NCI-H82 treated with DMSO at 0.1 percent for 48 hours (cell line): Measurements from ENCODE around the gene SHISA5.
"Not testable (repeated sequence)": the region's sequence is repeated elsewhere in the genome, so short reads cannot be mapped to it uniquely, and the experiment has no call there.

Source experiments
- DNase-seq: peaks from one replicate; lab custom pipeline; 2025; ENCODE audit not compliant: unreplicated experiment; lab: John Stamatoyannopoulos, UW

Gene SHISA5, protein sequence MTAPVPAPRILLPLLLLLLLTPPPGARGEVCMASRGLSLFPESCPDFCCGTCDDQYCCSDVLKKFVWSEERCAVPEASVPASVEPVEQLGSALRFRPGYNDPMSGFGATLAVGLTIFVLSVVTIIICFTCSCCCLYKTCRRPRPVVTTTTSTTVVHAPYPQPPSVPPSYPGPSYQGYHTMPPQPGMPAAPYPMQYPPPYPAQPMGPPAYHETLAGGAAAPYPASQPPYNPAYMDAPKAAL

GRCh38 chr3:48504051-48504946 lies at the start of gene SHISA5:
SHISA5 (minus strand) TSS chr3:48504174; CDS start chr3:48504094, 80 bp downstream.
- no peak for DNase-seq

DNA sequence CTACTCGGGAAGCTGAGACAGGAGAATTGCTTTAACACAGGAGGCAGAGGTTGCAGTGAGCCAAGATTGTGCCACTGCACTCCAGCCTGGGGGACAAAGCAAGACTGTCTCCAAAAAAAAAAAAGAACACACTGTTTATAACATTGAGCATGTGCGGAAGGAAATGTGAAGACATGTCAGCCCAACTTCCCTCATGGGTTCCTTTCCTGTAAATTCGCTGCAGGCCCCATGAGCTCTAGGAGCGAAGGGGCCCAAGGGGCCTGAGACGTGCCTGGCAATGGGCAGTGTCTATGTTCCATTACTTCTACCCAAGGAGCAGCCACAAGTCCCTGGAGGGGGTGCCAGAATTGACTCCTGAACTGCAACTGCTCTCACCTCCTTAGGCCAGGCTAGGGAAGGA lies 49.4 kb upstream of the SHISA5 start:
- DNase-seq = no peak

DNA sequence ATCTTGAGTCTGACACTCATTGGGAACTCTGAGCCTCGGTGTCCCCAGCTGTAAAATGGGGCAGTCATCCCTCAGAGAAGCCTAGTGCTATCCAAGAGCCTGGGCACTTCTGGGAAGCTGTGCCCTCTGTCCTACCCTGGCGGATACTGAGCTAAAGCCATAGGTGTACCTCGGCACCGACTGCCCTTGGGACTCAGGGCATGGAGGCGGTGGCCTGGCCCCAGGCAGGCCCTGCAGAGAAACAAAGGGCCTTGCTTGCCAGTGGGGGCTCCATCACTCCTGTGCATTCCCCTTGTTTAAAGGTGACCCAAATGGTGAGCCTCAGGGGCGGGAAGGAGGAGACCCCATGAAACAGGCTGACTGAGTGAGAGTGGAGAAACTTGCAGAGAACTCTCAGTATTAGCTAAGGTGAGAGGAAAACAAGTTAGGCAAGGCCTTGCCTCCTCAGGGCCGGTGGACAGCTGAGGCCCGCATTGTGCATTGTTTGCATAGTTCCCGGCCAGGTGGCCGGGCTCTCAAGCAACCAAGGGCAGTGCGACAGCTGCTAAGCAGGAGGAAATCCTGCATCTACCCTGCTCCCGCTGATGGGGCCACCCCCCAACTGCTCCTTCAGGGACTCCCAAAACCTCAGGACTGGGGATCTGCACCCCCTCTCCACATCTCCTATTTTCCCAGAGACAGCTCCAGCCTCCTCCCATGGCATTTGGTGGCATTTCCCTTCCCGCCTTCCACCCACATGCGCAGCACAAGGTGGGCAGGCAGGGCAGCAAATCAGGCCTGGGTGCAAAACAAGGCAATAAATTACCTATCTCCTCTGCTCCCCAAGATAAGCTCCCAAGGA lies 48.4 kb upstream of the SHISA5 start:
- DNase-seq = no peak

DNA sequence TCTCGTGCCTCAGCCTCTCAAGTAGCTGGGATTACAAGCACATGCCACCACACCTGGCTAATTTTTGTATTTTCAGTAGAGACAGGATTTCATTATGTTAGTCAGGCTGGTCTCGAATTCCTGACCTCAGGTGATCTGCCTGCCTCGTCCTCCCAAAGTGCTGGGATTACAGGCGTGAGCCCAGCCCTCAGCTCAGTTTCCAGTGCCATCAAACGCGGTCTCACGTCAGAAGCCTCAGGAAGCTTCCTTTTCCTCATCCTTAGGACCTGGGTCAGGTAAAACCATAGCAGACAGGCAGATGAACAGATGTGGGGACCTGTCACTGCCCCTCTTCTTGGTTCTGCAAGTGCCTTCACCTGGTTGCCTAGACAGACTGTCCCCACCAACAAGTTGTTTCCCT lies 47.7 kb upstream of the SHISA5 start:
- not testable (repeated sequence) for DNase-seq

DNA sequence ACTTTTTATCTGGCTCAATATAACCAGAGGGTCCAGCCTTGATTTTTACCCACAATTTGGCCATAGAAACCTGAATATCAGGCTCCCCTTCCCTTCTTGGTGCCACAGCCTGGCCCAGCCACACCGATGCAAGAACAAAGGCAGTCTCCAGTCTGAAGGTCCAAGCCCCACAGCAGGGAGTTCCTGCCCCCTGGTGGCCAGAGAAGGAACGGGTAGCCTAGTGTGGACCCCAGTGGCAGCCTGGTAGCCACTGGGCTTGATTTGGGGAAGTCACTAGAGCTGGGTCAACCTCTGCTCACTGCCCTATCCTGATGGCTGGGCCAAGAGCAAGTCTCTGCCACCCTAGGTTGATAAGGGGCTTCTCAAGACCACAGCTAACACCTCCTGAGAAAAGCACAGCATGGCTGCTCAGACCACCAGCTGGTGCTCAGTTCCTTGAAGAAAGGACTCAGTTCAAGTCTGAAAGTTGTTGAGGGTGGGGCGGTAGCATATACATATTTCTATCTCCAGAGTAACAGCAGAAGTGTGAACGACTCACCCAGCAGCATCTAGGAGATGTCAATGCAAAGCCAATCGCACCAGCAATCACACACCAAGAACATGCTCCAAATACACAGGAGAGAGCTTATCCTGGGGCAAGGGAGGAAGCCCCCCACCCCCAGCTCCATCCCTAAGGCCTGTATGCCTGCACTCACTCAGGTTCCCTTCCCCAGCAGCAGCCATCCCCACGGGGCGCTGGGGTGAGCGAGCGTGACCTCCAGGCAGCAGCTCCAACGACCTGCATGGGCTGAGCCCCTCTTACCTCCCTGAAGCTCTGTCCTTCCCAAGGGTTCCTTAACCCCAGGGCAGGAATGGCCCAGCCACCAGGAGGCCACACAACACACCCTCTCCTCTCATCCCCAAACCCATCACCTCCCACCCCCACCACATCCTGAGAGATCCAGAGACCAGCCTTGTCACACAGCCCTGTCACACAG lies 45.0 kb upstream of the SHISA5 start:
- peak; percentile 44 for DNase-seq

- DNase-seq = no peak
These were observed 44.2 kb upstream of the SHISA5 start for GRCh38 chr3:48548126-48548525.

GRCh38 chr3:48546203-48546829 lies 42.3 kb upstream of the SHISA5 start:
- DNase-seq = no peak

GRCh38 chr3:48544141-48544540 lies 40.2 kb upstream of the SHISA5 start:
- no peak for DNase-seq

GRCh38 chr3:48543271-48543866 lies 39.4 kb upstream of the SHISA5 start:
- peak; percentile 26 for DNase-seq

DNA sequence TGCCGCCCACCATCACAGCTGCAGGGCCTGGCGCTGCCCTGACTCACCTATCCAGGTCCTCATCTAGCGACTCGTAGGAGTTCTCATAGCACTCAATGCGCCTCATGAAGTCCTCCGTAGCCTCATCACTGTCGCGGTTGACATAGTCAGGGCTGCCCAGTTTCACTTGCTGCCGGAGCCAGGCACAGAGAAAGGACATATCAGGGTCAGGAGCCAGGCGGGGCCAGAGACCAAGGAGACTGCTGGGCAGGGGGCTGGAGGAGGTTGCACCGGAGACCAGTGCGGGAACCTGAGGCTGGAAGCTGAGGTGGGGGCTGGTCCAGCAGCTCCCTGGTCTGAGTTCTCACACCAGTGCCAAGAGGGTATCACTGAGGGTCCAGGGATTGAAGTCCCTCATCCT lies 34.5 kb upstream of the SHISA5 start:
- no peak for DNase-seq

DNA sequence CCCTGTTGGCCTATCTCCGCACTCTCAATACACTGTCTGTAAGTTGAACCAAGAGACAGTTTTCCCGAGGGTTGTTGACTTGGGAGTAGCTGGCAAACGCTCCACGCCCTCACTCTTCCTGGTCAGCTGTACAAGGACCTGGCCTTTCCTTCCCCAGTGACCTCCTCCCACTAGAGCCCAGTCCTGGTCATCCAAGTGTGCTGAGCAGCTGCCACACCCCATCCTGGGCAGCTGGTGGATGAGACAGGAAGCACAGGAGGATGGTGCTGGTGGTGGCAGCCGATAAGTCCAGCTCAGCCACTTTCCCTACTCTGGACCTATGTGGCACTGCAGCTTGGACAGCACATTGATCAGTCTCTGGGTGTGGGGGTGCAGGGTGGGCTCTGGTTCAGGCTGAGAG lies 32.8 kb upstream of the SHISA5 start:
- no peak for DNase-seq

GRCh38 chr3:48536116-48536515 lies 32.1 kb upstream of the SHISA5 start:
- no peak for DNase-seq

GRCh38 chr3:48535578-48535977 lies 31.6 kb upstream of the SHISA5 start:
- DNase-seq = no peak

DNA sequence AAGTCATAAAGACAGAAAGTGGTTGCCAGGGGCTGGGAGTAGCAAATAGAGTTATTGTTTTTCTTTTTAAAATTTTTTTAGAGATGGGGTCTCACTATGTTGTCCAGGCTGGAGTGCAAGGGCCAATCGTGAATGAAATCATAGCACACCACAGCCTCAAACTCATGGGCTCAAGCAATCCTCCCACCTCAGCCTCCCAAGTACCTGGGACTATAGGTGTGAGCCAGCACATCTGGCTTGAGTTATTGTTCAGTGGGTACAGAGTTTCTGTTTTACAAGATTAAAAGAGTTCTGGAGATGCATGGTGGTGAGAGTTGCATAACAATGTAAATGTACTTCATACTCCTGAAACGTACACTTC lies 29.0 kb upstream of the SHISA5 start:
- DNase-seq = no peak

DNA sequence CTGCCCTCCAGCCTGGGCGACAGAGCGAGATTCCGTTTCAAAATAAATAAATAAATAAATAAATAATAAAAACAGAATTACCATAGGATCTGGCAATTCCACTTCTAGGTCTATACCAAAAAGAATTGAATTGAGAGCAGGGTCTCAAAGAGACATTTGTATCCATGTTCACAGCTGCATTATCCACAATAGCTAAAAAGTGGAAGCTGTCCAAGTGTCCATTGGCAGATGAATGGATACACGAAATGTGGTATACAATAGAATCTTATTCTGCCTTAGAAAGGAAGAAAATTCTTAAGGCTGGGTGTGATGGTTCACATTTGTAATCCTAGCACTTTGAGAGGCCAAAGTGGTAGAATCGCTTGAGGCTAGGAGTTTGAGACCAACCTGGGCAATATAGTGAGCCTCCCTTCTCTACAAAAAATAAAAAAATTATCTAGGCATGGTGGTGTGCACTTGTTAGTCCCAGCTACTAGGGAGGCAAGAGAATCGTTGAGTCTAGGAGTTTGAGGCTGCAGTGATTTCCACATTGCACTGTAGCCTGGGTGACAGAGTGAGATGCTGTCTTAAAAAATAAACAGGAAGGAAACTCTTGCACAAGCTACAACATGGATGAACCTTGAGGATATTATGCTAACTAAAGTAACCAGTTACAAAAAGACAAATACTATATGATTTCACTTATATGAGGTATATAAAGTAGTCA lies 28.4 kb upstream of the SHISA5 start:
- no peak for DNase-seq

DNA sequence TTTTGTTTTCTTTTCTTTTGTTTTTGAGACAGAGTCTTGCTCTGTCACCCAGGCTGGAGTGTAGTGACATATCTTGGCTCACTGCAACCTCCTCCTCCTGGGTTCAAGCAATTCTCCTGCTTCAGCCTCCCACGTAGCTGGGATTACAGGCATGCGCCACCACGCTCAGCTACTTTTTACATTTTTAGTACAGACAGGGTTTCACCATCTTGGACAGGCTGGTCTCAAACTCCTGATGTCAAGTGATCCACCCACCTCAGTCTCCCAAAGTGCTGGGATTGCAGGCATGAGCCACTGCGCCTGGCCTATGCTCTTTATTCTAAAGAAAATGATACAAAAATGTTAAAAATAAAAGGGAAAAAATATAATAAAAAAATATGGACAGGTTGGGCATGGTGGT lies 26.7 kb upstream of the SHISA5 start:
- not testable (repeated sequence) for DNase-seq

- no peak for DNase-seq
These were observed 24.8 kb upstream of the SHISA5 start for GRCh38 chr3:48528754-48529153.

DNA sequence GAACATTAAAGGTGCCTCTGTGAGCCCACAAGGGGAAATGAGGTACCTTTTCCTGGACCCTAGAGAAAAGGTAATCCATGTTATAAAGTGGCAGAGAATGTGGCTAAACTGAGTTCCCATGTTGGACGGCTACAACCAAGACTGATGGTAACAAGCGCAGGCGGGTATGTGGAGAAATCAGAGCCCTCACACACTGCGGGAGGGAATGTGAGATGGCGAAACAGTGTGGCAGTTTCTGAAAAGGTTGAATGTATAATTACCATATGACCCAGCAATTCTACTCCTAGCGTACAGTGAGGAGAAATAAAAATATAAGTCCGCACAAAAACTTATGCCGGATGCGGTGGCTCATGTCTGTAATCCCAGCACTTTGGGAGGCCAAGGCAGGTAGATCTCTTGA lies 24.1 kb upstream of the SHISA5 start:
- DNase-seq = no peak

- no peak for DNase-seq
These were observed 21.0 kb upstream of the SHISA5 start for GRCh38 chr3:48524970-48525369.
